RWPE2 (cell line): ENCODE results near the gene GOT1.
A peak's percentile ranks its signal among the peaks of the same experiment; 100 is the strongest.

Experiments used
- ATAC-seq: fragments of 200-7000 bp; cut with Tn5 transposase; 3 replicates; pipeline ENCODE4 v1.9.1; 2021; ENCODE audit warnings: low read depth
- DNase-seq: peaks from one replicate; pipeline ENCODE4 v3.0.0-alpha.2; 2020; ENCODE audit warnings: low spot score
- H3K27ac ChIP-seq: fragments of 450-650 bp; 2 replicates; pipeline ENCODE4 v1.5.1; 2017; ENCODE audit warnings: mild to moderate bottlenecking; ENCODE audit not compliant: poor library complexity, severe bottlenecking
- H3K27me3 ChIP-seq: fragments of 250-450 bp; sonication (Bioruptor Pico); 2 replicates; pipeline ENCODE4 v1.5.1; 2021; ENCODE audit warnings: mild to moderate bottlenecking, moderate library complexity; ENCODE audit not compliant: insufficient read depth, poor library complexity, severe bottlenecking
- H3K36me3 ChIP-seq: fragments of 250-450 bp; sonication (Bioruptor Pico); 2 replicates; pipeline ENCODE4 v1.5.1; 2020; ENCODE audit warnings: low read depth, mild to moderate bottlenecking, moderate library complexity
- H3K4me1 ChIP-seq: fragments of 250-450 bp; sonication (Bioruptor Pico); 2 replicates; pipeline ENCODE4 v1.5.1; 2021; ENCODE audit warnings: mild to moderate bottlenecking, moderate library complexity; ENCODE audit not compliant: insufficient read depth, poor library complexity, severe bottlenecking
- H3K4me3 ChIP-seq: fragments of 250-450 bp; sonication (Bioruptor Pico); 2 replicates; pipeline ENCODE4 v1.5.1; 2021; ENCODE audit warnings: mild to moderate bottlenecking, moderate library complexity; ENCODE audit not compliant: severe bottlenecking
- H3K9me3 ChIP-seq: fragments of 250-450 bp; sonication (Bioruptor Pico); 2 replicates; pipeline ENCODE4 v1.5.1; 2021; ENCODE audit warnings: mild to moderate bottlenecking, moderate library complexity; ENCODE audit not compliant: severe bottlenecking
- CTCF ChIP-seq: fragments of 450-650 bp; IDR thresholded peaks from one replicate; pipeline ENCODE4 v1.5.1; 2017; ENCODE audit warnings: mild to moderate bottlenecking, moderate library complexity; ENCODE audit not compliant: poor library complexity, severe bottlenecking

The GOT1 gene

GRCh38 chr10:99406149-99406548 lies 24.3 kb downstream of the GOT1 start:
- H3K27me3 ChIP-seq: no peaks in the 10 kb centered on the region
- ATAC-seq (no peak), DNase-seq (no peak)
- no peak overlapping the region for H3K27ac ChIP-seq
- no peak for TF ChIP-seq CTCF
- no peaks in the 10 kb centered on the region for H3K4me1 ChIP-seq
- no peak overlapping the region for H3K4me3 ChIP-seq
- H3K9me3 ChIP-seq: no peaks in the 10 kb centered on the region
- H3K36me3 ChIP-seq: peaks cover 79% of the 10 kb centered on the region

- no peaks in the 10 kb centered on the region for H3K4me1 ChIP-seq
- ATAC-seq: peak; percentile 70; the same call in 2 of the 3 replicates
- peaks cover 86% of the 10 kb centered on the region for H3K36me3 ChIP-seq
- no peak for TF ChIP-seq CTCF
- no peak for DNase-seq
- H3K27ac ChIP-seq: no peak overlapping the region
- no peaks in the 10 kb centered on the region for H3K27me3 ChIP-seq
- H3K9me3 ChIP-seq: no peaks in the 10 kb centered on the region
- H3K4me3 ChIP-seq: no peak overlapping the region
Observed at GRCh38 chr10:99403674-99404073, 26.8 kb downstream of the GOT1 start.

GRCh38 chr10:99399664-99400063 lies 30.8 kb downstream of the GOT1 start:
- H3K4me3 ChIP-seq: no peak overlapping the region
- H3K4me1 ChIP-seq: peaks cover 26% of the 10 kb centered on the region
- peaks cover 78% of the 10 kb centered on the region for H3K36me3 ChIP-seq
- ATAC-seq (no peak), DNase-seq (no peak)
- no peak for TF ChIP-seq CTCF
- H3K9me3 ChIP-seq: no peaks in the 10 kb centered on the region
- no peaks in the 10 kb centered on the region for H3K27me3 ChIP-seq
- no peak overlapping the region for H3K27ac ChIP-seq

- H3K36me3 ChIP-seq: peaks cover 51% of the 10 kb centered on the region
- H3K27me3 ChIP-seq: no peaks in the 10 kb centered on the region
- H3K27ac ChIP-seq: peak overlapping the region; percentile 92
Observed at GRCh38 chr10:99396471-99396870, 34.0 kb downstream of the GOT1 start.

More at GRCh38 chr10:99396471-99396870, 34.0 kb downstream of the GOT1 start:
- no peak for TF ChIP-seq CTCF
- H3K4me1 ChIP-seq: peaks cover 54% of the 10 kb centered on the region
- no peak for DNase-seq
- no peaks in the 10 kb centered on the region for H3K9me3 ChIP-seq
- ATAC-seq: no peak
- no peak overlapping the region for H3K4me3 ChIP-seq
